GM19395 (cell line): ENCODE measurements around the gene CPLANE1.
"Not testable (repeated sequence)": the region's sequence is repeated elsewhere in the genome, so short reads cannot be mapped to it uniquely, and the experiment has no call there.

Experiments used
- ATAC-seq: cut with Tn5 transposase; IDR thresholded peaks from one replicate; pipeline ENCODE4 v1.9.1; 2021; ENCODE audit warnings: mild to moderate bottlenecking, moderate library complexity; ENCODE audit not compliant: unreplicated experiment

CPLANE1 gene

DNA sequence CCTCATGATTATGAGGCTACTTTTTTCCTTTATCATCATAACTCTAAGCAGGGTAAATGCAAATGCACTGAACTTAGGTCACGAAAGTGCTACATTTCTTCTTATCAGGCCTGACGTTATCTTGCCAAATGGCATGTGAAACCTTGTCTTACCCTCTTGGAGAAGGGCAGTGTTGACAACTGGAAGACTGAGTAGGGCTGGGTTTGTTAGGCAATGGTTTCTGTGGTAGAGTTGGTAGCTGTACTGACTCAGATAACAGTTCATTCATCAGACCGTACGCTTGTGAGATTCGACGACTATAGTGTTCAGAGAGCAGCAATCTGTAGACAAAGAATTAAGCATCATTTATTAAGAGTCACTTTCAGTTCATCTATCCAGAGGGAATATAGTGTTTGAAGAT lies 127.7 kb downstream of the CPLANE1 start:
- peak; percentile 56 for ATAC-seq

DNA sequence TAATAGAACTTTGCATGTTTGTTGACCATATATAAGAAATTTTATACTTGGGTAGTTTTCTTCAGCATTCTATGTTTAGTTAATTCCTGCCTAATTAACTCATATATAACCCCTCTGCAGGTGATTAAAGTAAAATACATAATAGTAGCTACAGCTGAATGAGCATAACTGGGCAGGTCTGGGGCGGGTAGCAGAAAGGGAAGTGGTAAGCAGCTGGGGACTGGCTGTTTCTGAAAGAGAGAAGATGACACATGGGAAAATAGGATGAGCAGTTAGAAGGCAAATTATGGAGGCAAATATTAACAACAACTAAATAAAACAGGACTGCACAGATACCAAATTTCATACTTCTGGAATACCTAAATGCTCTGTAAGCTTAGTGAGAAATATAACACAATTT lies 128.1 kb downstream of the CPLANE1 start:
- no peak for ATAC-seq

DNA sequence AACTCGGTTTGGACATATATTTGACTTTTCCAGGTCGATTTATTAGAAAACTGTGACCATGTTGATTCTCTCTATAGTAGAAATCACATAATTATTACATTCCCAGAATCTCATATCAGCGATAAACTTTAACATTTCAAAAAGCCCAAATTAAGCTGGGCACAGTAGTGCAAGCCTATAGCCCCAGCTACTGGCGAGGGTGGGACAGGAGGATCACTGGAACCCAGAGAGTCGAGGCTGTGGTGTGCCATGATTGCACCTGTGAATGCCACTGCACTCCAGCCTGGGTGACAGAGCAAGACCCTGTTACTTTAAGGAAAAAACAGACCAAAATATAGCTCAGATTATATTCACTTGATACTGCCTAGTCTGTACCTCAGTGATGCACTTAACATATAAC lies 128.9 kb downstream of the CPLANE1 start:
- ATAC-seq, result no peak

- no peak for ATAC-seq
Measured at GRCh38 chr5:37116359-37116758, 132.8 kb downstream of the CPLANE1 start.

DNA sequence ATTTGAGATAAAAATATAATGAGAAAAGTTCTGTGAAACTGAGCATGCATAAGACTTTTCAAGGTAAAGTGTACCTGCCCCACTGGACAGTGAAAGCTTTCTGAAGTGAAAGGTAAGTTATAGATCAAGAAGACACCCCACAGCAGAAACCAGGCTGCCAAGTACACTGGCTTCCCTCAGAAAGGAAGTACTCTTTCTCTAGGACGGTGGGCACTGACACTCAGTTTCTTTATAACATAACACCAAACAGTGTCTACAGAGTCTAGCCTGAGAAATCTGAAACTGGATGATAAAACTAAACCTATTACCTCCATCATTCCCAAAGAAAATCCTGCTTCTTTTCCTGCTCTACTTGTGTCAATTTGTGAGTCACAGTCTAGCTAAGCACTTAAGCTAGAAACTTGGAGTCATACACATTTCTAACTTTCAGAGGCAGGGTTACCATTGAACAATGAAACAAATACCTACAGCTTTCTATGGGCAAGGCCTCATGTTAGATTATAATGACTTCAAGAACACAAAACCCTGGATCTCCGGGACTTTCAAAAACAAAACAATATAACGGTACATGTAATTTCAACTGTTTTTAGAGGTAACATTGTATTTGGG lies 136.7 kb downstream of the CPLANE1 start:
- peak; percentile 38 for ATAC-seq

DNA sequence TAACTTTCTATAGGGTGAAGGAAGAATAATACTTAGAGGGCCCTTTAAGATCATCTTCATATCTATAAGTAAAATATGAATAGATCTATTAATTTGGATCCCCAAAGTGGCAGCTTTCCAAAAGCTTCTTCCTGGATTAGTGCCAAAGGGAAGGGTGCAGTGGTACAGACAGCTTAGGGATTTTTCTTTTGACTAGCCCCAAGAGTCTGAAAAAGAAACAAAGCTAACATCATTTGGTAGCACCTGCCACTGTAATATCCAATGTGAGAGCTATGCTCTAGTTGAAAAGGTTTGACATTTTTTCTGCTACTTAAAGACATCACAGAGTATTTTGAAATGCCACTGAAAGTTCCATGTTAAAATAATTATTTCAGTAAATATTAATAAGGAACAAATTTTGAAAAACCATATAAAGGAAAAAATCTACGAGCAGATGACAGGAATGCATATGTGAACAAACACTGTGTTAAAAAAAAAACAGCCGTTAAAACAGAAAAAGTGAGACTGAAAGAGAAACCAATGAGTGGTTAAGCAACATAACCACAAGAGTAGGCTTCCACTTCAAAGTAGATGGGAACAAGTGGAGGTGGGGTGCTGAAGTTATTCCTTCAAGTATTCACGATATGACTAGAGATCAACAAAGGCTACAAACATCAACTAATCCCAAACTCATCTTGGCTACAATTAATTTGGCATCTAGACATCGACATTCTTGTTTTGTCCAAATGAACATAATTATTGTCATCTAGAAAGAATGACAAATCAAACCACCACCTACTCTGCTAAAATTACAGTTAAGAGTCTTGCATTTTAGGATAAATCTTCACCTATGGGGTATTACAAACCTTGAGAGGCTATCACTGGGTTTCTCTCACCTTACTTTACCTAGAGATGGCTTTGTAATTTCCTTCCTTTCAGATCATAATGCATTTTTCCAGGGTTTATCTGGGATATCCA lies 137.5 kb downstream of the CPLANE1 start:
- peak; percentile 94 for ATAC-seq

DNA sequence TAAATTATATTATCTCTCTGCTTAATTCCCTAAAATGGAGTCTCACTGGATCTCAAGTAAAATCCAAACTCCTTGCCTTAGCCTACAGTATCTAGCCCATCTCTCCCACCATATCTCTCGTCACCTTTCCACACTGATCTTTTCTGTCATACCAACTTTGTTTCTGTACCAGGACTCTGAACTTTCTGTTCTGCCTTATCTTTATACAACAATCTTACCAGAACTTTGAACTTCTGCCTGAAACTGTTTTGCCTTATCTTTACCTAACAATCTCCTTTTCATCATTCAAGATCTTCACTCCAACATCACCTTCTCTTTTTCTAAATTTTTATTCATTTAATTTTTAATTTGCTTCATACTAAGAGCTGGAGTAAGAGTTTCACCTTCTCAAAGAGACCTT lies 139.0 kb downstream of the CPLANE1 start:
- ATAC-seq, result no peak

DNA sequence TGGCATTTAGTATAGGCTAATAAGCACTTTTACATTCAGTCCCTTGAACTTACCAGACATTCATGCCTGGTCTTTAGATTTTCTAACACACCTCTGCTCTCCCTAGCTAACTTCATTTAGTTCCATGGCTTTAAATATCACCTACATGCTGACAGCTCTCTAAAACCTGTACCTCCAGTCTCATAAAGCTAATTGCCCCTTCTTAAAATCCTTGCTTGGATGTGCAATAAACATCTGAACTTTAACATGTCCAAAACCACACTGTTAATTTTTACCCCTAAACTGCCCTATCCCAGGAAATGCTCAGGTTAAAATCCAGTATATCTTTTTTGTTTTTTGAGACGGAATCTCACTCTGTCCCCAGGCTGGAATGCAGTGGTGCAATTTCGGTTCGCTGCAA lies 139.8 kb downstream of the CPLANE1 start:
- no peak for ATAC-seq

DNA sequence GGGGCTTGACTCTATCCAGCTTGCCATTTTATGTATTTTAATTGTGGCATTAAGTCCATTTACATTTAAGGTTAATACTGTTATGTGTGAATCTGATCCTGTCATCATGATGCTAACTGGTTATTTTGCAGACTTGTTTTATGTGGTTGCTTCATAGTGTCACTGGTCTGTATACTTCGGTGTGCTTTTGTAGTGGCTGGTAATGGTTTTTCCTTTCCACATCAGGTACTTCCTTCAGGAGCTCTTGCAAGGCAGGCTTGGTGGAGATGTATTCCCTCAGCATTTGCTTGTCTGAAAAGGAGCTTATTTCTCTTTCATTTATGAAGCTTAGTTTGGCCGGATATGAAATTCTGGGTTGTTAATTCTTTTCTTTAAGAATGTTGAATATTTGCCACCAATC lies 145.9 kb downstream of the CPLANE1 start:
- ATAC-seq, result no peak

DNA sequence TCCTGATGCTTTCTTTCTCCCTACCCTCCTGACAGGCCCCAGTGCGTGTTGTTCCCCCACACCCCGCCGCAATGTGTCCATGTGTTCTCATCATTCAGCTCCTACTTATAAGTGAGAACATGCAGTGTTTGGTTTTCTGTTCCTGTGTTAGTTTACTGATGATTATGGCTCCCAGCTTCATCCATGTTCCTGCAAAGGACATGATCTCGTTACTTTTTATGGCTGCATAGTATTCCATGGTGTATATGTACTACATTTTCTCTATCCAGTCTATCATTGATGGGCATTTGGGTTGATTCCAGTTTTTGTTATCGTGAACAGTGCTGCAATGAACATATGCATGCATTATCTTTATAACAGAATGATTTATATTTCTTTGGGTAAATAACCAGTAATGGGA lies 149.9 kb downstream of the CPLANE1 start:
- not testable (repeated sequence) for ATAC-seq

DNA sequence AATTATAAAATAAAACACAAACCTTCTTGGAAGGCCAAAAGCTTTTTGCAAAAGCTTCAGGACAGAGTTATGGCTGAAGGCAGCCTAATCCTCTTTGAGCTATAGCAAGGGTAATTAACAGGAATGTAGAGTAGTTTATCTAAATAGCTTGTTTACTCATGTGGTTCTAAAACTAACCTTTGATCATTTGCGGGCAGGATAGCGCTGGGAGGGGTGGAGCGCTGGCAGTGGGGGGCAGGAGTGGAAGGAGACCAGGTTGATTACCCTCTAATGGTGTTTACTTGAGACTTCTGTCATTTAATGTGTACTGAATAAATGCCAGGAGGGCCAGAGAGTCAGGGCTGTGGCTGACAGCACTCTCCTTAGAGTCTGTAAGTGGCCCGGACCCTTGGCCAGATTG lies 155.4 kb downstream of the CPLANE1 start:
- not testable (repeated sequence) for ATAC-seq

GRCh38 chr5:37090781-37091180 lies 158.4 kb downstream of the CPLANE1 start:
- no peak for ATAC-seq

- ATAC-seq, result no peak
Measured at GRCh38 chr5:37090123-37090726, 159.0 kb downstream of the CPLANE1 start.

- ATAC-seq, result no peak
Measured at GRCh38 chr5:37088009-37088408, 161.2 kb downstream of the CPLANE1 start.

- no peak for ATAC-seq
Measured at GRCh38 chr5:37086466-37087173, 162.6 kb downstream of the CPLANE1 start.

- ATAC-seq, result not testable (repeated sequence)
Measured at GRCh38 chr5:37086026-37086425, 163.2 kb downstream of the CPLANE1 start.

GRCh38 chr5:37082977-37083376 lies 166.2 kb downstream of the CPLANE1 start:
- not testable (repeated sequence) for ATAC-seq

DNA sequence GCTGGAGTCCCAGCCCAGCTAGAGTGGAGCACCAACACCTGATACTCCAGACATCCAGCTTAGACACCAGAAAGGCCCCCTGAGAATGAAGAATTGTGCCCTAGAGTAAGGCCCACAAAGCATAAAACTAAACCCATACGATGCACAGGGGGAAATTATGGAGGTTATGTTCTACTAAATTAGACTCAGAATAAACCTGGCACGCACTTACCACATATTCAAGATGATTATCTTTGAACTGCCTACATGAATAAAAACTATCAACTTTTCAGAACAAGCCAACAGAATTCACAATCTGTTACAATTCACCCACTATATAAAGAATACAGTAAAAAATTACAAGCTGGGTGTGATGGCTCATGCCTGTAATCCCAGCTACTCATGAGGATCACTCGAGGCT lies 168.5 kb downstream of the CPLANE1 start:
- no peak for ATAC-seq

GRCh38 chr5:37077146-37077545 lies 172.0 kb downstream of the CPLANE1 start:
- ATAC-seq, result no peak

DNA sequence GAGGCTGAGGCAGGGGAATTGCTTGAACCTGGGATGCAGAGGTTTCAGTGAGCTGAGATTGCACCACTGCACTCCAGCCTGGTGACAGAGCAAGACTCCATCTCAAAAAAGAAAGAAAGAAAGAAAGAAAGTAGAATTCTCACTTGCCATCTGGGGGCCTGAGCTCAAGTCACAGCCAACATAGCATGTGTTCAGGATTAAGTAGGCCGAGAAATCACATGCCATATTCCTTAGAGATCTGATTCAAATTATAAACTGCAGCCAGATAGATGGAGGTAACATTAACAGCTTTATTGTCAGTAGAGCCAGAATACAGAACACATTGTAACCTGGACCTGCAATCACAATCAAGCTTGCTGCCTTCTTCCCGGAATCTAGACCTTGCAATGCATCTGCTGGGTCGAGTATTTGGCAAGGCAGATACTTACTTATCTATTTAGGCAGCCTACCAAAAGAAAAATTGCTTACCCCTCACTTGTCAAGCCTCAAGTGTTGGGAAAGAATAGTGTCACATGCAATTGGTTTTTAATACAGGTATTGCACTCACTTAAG lies 173.7 kb downstream of the CPLANE1 start:
- ATAC-seq, result no peak
